Lower lobe of right lung (tissue), 2 donors: ENCODE measurements around the gene CNTNAP3. TPM values are rescaled to one million over a fixed set of nuclear protein-coding genes. Genes with fewer than 3 reads are reported as not detected.
"Not testable (repeated sequence)": the region's sequence is repeated elsewhere in the genome, so short reads cannot be mapped to it uniquely, and the experiment has no call there.

Experiments
- ATAC-seq, 2 donors: fragments of 200-7000 bp; cut with Tn5 transposase; one replicate each; pipeline ENCODE4 v1.9.1; 2020 to 2022; ENCODE audit warnings: mild to moderate bottlenecking in 2 of 2, moderate library complexity in 2 of 2
- DNase-seq: peaks from one replicate; pipeline ENCODE4 v3.0.0-alpha.2; 2020
- H3K27ac ChIP-seq: fragments of 200-600 bp; one replicate; pipeline ENCODE4 v1.8.0; 2022
- H3K27me3 ChIP-seq: fragments of 200-600 bp; one replicate; pipeline ENCODE4 v1.8.0; 2022; ENCODE audit warnings: low read depth
- H3K36me3 ChIP-seq: fragments of 200-600 bp; one replicate; pipeline ENCODE4 v1.8.0; 2022; ENCODE audit warnings: mild to moderate bottlenecking
- H3K4me1 ChIP-seq: fragments of 200-600 bp; one replicate; pipeline ENCODE4 v1.8.0; 2022
- H3K4me3 ChIP-seq: fragments of 200-600 bp; one replicate; pipeline ENCODE4 v1.8.0; 2022; ENCODE audit warnings: mild to moderate bottlenecking
- H3K9me3 ChIP-seq: fragments of 200-600 bp; one replicate; pipeline ENCODE4 v1.8.0; 2022
- intact Hi-C: fragments of 100-400 bp; cut with DNase I; formaldehyde crosslinking; loops from one replicate; pipeline ENCODE4 v1.11.0; 2022
- long read RNA-seq: library from polyadenylated mRNA; unstranded; transcript quantifications from one replicate; pipeline ENCODE4 v2.0.0, GENCODE V29; 2021
- total RNA-seq: library from RNA; stranded (reverse); fragmentation: NEBNext Ultra II Directional; extraction: Animal tissue kit (Norgen Biotek cat#: 25700); gene quantifications from one replicate; pipeline ENCODE4 v1.2.1, GENCODE V29; 2021
- donor health status: DM: no; HTN: yes; CAD: no; lungs with severe emphysema.

The CNTNAP3 gene
- 7.4 TPM for total RNA-seq
- long read RNA-seq, partial matches to known transcripts = 2 of 3 reads
- long read RNA-seq, other reads (novel, unspliced or antisense) = 1 of 3 reads

GRCh38 chr9:39287980-39288379 is at the start of gene CNTNAP3:
CNTNAP3 (minus strand) TSS chr9:39288167; CDS start chr9:39288064, 103 bp downstream.
- H3K4me3 ChIP-seq, H3K4me1 ChIP-seq, H3K9me3 ChIP-seq, H3K36me3 ChIP-seq, ATAC-seq, H3K27me3 ChIP-seq, intact Hi-C loops, H3K27ac ChIP-seq: not testable (repeated sequence)
- DNase-seq = peak; percentile 41

DNA sequence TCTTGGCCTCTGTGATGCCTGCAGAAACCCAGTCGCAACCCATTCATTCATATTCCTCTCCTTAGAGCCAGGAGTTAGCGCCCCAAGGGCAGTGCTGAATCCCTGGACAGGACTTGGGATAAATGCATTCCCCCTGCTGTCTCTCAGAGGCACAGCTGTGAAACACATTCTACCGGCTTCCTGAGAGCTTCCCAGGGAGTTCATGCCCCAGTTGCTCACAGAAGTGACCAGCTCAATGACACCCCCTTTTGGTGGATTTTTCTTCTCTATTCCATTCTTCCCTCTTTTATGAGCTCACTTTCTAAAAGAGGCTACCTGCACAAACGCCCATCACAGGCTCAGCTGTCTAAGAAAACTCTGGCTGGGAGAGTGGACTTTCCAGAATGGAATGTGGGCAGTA is 8.0 kb downstream of the CNTNAP3 start:
- intact Hi-C loops, DNase-seq, H3K27me3 ChIP-seq: not testable (repeated sequence)

GRCh38 chr9:39242513-39242912 is 45.5 kb downstream of the CNTNAP3 start:
- H3K4me3 ChIP-seq, H3K27ac ChIP-seq, H3K36me3 ChIP-seq, intact Hi-C loops, DNase-seq, ATAC-seq, H3K9me3 ChIP-seq, H3K4me1 ChIP-seq, H3K27me3 ChIP-seq: not testable (repeated sequence)

More for the DNA sequence above, 8.0 kb downstream of the CNTNAP3 start:
- not testable (repeated sequence) for H3K4me3 ChIP-seq, H3K4me1 ChIP-seq, H3K27ac ChIP-seq, H3K36me3 ChIP-seq, ATAC-seq, H3K9me3 ChIP-seq

DNA sequence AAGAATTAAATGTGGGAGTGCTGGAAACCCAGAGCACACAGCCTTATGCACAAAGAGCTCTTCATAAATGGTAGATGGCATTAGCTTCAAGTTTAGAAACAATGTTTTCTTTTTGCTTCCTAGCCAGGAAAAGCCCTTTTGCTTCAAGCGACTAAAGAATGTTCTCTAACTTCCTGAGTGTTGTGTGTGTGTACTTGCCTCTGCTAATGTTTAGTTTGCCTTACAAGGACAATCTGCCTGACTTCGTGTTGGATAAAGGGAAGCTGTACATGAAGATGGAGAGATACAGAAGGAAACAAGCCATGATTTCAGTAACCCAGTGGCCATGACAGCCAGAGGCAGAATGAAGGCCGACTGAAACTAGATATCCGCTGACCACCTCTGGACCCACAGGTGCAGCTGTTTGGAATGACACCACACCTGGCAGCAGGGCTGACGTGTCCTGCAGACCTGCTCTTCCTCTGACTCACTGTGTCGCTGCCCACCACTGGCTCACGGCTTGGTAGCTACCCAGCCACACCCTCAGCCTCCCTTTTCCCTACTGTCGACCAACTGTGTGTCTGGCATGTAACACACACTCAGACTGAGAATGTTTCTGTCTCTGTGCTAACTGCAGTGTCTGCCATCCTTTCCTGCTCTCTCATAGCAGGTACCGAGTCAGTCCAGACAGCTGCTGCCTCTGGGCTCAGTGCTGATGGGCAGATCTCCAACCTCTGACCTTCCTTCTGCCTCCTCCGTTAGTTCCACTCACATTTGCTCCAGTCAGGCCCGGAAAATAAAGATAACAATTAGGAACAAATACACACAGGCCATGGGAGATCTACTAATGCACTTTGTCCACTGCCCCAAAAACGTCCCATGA is 55.6 kb downstream of the CNTNAP3 start:
- H3K4me1 ChIP-seq, H3K9me3 ChIP-seq, intact Hi-C loops, H3K4me3 ChIP-seq, H3K27ac ChIP-seq, H3K27me3 ChIP-seq, DNase-seq, H3K36me3 ChIP-seq: not testable (repeated sequence)
- ATAC-seq = peak in 1 of 2 donors; percentile 33

GRCh38 chr9:39215976-39216375 is 72.0 kb downstream of the CNTNAP3 start:
- H3K27ac ChIP-seq, DNase-seq, H3K4me3 ChIP-seq, ATAC-seq, H3K9me3 ChIP-seq, H3K4me1 ChIP-seq, H3K27me3 ChIP-seq, H3K36me3 ChIP-seq, intact Hi-C loops: not testable (repeated sequence)

DNA sequence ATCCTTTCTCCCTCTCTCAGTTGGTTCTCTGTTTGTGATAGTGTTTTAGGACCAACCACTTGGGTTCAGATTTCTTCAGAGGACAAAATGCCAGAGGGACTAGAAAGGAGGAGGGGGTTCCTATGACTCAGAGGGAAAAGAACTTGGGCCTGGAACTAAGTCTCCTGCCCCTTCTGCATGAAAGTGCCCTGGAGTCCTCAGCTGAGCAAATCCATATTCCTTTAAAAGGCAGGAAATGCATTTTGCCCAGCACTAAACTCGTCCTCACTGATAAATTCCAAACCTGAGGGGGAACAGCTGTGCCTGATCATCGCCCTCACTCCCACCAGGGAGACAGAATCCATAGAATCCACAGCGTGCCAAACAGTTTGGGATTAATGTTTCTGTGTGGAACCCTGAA is 78.2 kb downstream of the CNTNAP3 start:
- H3K27ac ChIP-seq, H3K4me3 ChIP-seq, ATAC-seq, H3K36me3 ChIP-seq, intact Hi-C loops, H3K4me1 ChIP-seq, DNase-seq, H3K27me3 ChIP-seq, H3K9me3 ChIP-seq: not testable (repeated sequence)

GRCh38 chr9:39206643-39207042 is 81.3 kb downstream of the CNTNAP3 start:
- intact Hi-C loops, DNase-seq, H3K9me3 ChIP-seq, H3K27me3 ChIP-seq, ATAC-seq, H3K4me1 ChIP-seq, H3K4me3 ChIP-seq, H3K27ac ChIP-seq, H3K36me3 ChIP-seq: not testable (repeated sequence)

DNA sequence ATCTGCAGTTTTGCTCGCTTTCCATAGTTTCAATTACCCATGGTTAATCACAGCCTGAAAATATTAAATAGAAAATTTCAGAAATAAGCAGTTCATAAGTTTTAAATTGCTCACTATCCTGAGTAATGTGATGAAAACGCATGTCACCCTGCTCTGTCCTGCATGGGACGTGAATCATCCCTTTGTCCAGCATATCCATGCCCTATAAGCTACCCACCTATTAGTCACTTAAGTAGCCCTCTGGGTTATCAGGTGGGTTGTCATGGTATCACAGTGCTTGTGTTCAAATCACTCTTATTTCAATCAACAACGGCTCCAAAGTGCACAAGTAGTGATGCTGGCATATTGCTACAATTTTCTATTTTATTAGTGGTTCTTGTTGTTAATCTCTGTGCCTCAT is 82.1 kb downstream of the CNTNAP3 start:
- H3K4me3 ChIP-seq, DNase-seq, H3K27ac ChIP-seq, H3K4me1 ChIP-seq, H3K9me3 ChIP-seq, H3K27me3 ChIP-seq, intact Hi-C loops, ATAC-seq, H3K36me3 ChIP-seq: not testable (repeated sequence)

DNA sequence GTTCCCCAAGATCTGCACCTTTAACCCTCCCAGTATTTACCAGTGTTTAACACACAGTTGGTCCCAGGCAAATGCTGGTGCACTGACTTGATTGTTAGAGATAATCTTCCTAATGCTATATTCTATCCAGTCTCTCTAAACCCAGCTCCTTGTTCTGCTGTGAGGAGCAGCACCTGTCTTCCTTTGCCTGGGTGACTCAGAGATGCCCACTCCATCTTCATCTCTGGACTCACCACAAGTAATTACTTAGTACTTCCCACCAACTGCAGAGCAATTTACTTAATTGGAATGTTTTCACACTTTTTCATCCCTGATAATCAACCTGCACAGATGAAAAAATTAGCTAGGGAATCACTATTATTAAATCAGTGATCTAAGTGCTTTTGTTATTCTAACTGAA is 87.6 kb downstream of the CNTNAP3 start:
- H3K4me1 ChIP-seq, DNase-seq, H3K36me3 ChIP-seq, H3K27me3 ChIP-seq, intact Hi-C loops, H3K4me3 ChIP-seq, ATAC-seq, H3K27ac ChIP-seq, H3K9me3 ChIP-seq: not testable (repeated sequence)

GRCh38 chr9:39198000-39198709 is 89.8 kb downstream of the CNTNAP3 start:
- H3K9me3 ChIP-seq, intact Hi-C loops, H3K27me3 ChIP-seq, H3K4me3 ChIP-seq, H3K27ac ChIP-seq, ATAC-seq, H3K36me3 ChIP-seq, H3K4me1 ChIP-seq, DNase-seq: not testable (repeated sequence)

DNA sequence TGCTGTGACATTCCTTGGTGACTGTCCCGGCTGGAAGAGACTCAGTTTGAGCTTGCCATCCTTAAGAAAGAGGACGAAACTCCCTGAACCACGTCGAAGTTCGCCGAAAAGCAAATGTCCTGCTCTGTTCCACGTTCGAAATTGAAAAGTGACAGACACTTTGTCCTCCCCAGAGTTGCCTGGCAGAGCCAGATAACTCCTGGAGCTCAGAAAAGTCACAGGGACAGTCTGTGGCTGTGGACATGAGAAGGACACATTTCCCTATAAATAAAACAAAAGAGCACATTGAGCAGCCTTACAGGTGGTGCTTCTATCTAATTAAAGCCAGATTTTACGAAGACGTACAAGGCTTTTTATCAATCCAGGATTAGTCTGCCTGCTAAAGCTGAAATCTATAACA is 116.6 kb downstream of the CNTNAP3 start:
- H3K9me3 ChIP-seq, intact Hi-C loops, H3K4me1 ChIP-seq, DNase-seq, H3K36me3 ChIP-seq, H3K4me3 ChIP-seq, ATAC-seq, H3K27me3 ChIP-seq, H3K27ac ChIP-seq: not testable (repeated sequence)

- H3K36me3 ChIP-seq, ATAC-seq, H3K4me1 ChIP-seq, H3K9me3 ChIP-seq, H3K4me3 ChIP-seq, H3K27me3 ChIP-seq, H3K27ac ChIP-seq, DNase-seq, intact Hi-C loops: not testable (repeated sequence)
Measured at GRCh38 chr9:39157714-39158113, 130.3 kb downstream of the CNTNAP3 start.

- H3K9me3 ChIP-seq, H3K4me1 ChIP-seq, DNase-seq, H3K27ac ChIP-seq, H3K4me3 ChIP-seq, H3K27me3 ChIP-seq, ATAC-seq, intact Hi-C loops, H3K36me3 ChIP-seq: not testable (repeated sequence)
Measured at GRCh38 chr9:39132826-39133552, 155.0 kb downstream of the CNTNAP3 start.
